IPS-18c (cell line): Measurements from ENCODE around the gene CNTN3.

Experiments
- H3K4me3 ChIP-seq: 2 replicates; pipeline ENCODE4 v1.7.0; 2013; ENCODE audit warnings: low read depth, mild to moderate bottlenecking, low read length, moderate library complexity; ENCODE audit not compliant: insufficient read depth
- H3K9me3 ChIP-seq: one replicate; pipeline ENCODE4 v1.6.1; 2013; ENCODE audit warnings: mild to moderate bottlenecking, low read length, moderate library complexity; ENCODE audit not compliant: control insufficient read depth, insufficient read depth

CNTN3 gene

GRCh38 chr3:74621581-74621980 is 7.1 kb upstream of the CNTN3 start:
- H3K4me3 ChIP-seq, result no peak overlapping the region
- no peaks in the 10 kb centered on the region for H3K9me3 ChIP-seq

DNA sequence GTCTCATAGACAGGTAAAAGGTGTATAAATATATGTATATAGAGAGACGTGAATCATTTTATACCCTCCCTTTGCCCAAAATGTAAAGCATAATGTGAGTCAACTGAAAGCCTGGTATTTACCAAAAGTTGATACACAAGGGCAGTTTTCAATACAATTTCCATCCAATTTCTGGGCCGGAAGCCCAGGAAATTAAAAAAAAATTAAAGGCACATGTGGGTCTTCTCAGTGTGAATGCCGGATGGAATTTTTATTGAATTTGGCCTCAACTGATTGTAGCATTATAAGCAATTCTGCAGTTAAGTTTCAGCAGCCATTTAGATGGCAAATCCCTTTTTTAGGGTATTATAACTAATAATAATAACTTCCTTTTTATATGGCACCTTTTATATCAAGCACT is 3.3 kb upstream of the CNTN3 start:
- Histone ChIP-seq H3K4me3 (no peak overlapping the region), H3K9me3 (no peaks in the 10 kb centered on the region)

DNA sequence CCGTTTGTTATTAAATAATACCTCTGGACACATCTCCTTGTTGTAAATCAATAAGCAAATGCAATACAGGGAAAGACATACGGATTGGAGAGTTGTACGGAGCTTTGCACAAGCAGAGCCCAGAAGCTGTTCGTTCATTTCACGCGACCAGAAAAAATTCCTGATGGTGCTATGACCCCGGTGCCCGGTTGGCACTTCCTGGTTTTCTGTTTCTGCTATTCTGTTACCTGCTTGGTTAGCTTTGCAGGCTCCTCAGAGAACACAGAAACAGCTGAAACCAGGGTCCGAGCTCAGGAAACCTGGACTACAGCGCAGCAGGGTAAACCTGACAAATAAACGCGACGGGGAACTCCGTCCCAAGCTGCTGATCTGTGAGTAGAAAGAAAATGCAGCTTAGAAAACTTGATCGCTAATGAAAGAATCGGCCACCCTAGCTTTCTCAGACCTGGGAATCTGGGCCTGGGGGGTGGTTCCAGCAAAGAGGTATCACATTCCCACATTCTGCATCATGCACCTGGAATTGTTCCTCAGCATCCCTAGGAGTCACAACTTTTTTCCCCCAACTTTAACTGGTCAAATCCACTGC is 845 bp downstream of the CNTN3 start:
- Histone ChIP-seq H3K9me3 (no peaks in the 10 kb centered on the region), H3K4me3 (peak overlapping the region; percentile 34; the same call in 1 of the 2 replicates)

DNA sequence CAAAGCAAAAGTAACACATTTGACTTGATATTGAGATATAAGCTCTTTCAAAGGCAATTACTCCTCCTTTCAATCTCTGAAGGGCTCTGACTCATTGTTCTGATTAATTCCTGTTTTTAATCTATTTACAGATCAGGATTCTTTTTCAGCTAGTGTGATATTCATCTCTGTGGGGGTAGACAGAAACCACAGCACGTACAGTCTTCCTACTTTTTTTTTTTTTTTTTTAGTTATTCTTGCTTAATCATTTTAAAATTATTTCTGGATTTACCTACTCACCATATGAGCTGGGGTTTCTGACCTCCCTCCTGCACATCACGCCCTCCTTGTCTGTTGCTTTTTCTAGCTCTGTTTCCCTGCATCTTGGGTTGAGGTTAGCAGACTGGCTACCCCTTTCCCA is 1.4 kb downstream of the CNTN3 start:
- Histone ChIP-seq H3K9me3 (no peaks in the 10 kb centered on the region), H3K4me3 (no peak overlapping the region)

GRCh38 chr3:74611206-74611605 is 3.3 kb downstream of the CNTN3 start:
- no peak overlapping the region for H3K4me3 ChIP-seq
- H3K9me3 ChIP-seq, result no peaks in the 10 kb centered on the region

- no peaks in the 10 kb centered on the region for H3K9me3 ChIP-seq
- H3K4me3 ChIP-seq, result no peak overlapping the region
Observed at GRCh38 chr3:74607803-74608202, 6.7 kb downstream of the CNTN3 start.

DNA sequence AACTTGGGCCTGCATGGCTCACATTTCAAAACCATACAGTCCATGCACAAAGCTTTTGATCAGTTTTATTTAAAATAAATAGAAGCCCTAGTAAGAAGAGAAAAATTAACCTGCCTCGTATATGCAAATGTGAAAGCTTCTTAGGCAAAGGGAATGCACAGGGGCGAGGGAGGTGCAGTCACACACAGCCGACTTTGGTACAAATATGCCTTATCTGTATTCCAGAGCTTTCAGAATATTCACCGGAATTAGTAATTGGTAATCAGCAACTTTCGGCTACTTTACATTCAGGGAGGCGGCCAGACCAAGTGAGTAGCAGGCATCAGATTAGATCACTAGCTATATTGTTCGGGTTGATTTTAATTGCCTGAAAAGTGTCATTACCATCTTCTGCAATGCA is 7.5 kb downstream of the CNTN3 start:
- Histone ChIP-seq H3K9me3 (no peaks in the 10 kb centered on the region), H3K4me3 (no peak overlapping the region)

GRCh38 chr3:74605437-74605836 is 9.0 kb downstream of the CNTN3 start:
- H3K9me3 ChIP-seq, result no peaks in the 10 kb centered on the region
- no peak overlapping the region for H3K4me3 ChIP-seq

GRCh38 chr3:74603292-74603691 is 11.2 kb downstream of the CNTN3 start:
- no peak overlapping the region for H3K4me3 ChIP-seq
- peaks cover 2% of the 10 kb centered on the region for H3K9me3 ChIP-seq

DNA sequence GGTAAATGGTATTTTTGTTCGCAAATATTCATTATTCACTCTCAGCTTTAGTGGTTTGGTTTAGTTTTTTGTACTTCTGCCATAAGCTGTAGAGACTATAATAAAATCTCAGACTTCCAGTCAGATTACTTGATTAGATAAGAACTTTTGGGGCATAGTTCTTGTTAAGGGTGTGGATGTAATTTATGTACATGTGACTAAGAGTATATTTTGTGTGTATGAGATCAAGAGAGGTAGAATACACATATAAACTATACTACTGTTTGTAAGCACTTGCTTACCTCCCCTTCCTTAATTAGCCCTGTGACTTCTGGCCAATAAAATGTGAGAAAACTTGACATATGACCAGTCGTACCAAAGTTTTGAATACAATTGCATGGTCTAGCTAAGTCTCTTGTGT is 12.0 kb downstream of the CNTN3 start:
- Histone ChIP-seq H3K9me3 (peaks cover 2% of the 10 kb centered on the region), H3K4me3 (no peak overlapping the region)

DNA sequence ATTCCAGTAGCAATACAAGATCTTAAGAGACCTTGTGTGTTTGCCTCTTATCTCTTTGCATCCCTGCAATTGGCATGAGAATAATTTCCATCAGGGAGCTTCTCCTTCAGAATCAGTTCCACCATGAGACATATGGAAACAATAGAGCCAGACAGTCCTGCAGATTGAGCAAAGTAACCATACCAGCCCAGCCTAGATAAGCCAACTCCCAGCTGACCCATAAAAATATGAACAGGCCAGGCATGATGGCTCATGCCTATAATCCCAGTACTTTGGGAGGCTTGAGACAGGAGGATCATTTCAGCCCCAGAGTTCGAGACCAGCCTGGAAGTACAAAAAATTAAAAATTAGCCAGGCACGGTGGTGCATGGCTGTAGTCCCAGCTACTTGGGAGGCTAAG is 12.7 kb downstream of the CNTN3 start:
- Histone ChIP-seq H3K9me3 (peaks cover 2% of the 10 kb centered on the region), H3K4me3 (no peak overlapping the region)

- H3K4me3 ChIP-seq, result no peak overlapping the region
Observed at GRCh38 chr3:74599564-74599963, 14.9 kb downstream of the CNTN3 start.

DNA sequence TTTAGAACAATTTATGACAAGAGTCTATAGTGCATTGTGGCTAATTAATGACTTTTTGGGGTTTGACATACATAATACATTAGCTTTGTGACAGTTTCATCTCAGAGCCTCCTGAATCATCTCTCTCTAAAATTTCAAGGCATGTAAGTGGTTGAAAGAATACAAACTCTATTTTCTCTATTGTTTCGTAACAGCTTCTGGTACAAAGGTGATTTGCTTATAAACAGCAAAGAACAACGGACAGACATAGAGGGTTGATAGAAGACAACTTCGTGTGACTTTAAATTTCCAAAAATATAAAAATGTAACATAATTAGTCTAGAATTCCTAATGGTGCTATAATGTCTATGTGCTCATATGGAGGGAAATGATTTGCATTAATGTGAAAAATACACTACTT is 21.3 kb downstream of the CNTN3 start:
- no peaks in the 10 kb centered on the region for H3K9me3 ChIP-seq
- no peak overlapping the region for H3K4me3 ChIP-seq

More at GRCh38 chr3:74599564-74599963, 14.9 kb downstream of the CNTN3 start:
- H3K9me3 ChIP-seq, result peaks cover 2% of the 10 kb centered on the region

GRCh38 chr3:74592359-74592758 is 22.1 kb downstream of the CNTN3 start:
- no peak overlapping the region for H3K4me3 ChIP-seq
- no peaks in the 10 kb centered on the region for H3K9me3 ChIP-seq

GRCh38 chr3:74591946-74592345 is 22.5 kb downstream of the CNTN3 start:
- H3K9me3 ChIP-seq, result no peaks in the 10 kb centered on the region
- H3K4me3 ChIP-seq, result no peak overlapping the region

DNA sequence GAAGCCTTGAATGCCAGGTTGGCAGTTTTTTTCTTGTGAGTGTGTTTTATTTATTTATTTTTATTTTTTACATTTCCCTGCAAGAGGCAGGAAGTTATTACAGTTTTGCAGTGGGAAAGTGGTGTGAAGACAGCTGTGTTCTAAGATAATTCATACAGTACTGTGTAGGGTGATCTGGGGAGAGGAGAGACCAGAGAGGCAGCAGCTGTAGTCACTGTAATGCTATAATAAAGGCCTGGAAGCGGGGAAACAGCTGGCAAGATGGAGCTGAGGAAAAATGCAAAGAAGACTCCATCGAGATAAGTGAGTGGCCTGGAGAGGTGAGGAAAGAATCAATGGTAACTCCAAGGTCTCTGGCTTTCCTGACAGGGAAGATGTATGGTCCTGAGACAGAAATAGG is 23.1 kb downstream of the CNTN3 start:
- no peak overlapping the region for H3K4me3 ChIP-seq
- H3K9me3 ChIP-seq, result no peaks in the 10 kb centered on the region

- no peak overlapping the region for H3K4me3 ChIP-seq
- H3K9me3 ChIP-seq, result no peaks in the 10 kb centered on the region
Observed at GRCh38 chr3:74590620-74591262, 23.7 kb downstream of the CNTN3 start.

DNA sequence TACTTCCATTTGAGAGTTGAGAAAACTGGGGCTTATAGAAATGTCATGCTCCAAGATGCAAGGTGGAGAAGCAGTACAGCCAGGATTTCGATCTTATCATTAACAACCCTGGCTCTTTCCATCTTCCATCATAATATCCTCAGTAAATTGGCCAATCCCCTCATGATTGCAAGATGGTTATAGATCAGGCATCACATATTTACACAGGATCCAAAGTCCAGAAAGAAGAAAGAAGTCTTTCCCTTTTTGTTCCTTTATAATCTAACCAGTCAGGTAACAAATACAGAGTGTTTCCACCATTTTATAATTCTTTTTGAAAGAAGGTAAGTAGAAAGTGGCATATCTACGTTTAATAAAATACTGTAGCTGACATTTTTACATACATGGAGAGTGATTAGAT is 29.7 kb downstream of the CNTN3 start:
- H3K9me3 ChIP-seq, result no peaks in the 10 kb centered on the region
- no peak overlapping the region for H3K4me3 ChIP-seq

- H3K9me3 ChIP-seq, result no peaks in the 10 kb centered on the region
- no peak overlapping the region for H3K4me3 ChIP-seq
Observed at GRCh38 chr3:74582982-74583381, 31.5 kb downstream of the CNTN3 start.
